Measurements from ENCODE around the gene PSTK.

Gene PSTK, protein sequence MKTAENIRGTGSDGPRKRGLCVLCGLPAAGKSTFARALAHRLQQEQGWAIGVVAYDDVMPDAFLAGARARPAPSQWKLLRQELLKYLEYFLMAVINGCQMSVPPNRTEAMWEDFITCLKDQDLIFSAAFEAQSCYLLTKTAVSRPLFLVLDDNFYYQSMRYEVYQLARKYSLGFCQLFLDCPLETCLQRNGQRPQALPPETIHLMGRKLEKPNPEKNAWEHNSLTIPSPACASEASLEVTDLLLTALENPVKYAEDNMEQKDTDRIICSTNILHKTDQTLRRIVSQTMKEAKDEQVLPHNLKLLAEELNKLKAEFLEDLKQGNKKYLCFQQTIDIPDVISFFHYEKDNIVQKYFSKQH

DNA sequence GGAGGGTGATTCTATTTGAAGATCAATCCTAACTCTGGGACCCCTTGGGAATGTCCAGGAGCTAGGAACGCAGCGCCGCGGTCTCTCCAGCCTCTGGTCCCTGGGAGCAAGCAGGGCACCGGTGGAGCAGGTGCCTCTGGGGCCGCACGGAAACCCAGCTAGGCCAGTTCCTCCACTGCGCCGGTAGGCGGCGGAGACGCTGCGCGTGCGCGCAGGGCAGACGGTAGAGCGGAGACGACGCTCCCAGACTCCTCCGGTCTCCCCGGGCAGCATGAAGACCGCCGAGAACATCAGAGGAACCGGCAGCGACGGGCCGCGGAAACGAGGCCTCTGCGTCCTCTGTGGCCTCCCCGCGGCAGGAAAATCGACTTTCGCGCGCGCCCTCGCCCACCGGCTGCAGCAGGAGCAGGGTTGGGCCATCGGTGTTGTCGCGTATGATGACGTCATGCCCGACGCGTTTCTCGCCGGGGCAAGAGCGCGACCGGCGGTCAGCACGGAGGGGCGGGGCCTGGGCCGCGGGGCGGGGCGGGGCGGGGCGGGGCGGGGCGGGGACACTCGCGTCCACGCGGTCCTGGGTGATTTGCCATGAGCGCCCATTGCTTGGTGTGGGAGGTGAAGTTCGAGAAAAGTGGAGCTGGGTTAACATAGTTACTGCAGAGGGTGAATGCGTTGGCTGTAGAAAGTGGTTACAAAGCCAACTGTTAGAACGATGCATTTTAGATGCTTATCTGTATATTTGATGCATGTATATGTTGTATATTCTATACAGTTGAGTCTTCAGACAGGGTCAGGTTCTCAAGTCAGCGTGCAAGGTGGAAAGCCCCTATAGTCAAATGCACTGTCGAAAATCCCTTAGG is at the start of gene PSTK:
TSS of gene PSTK (plus strand) at position 193 of the 857 bp plus-strand sequence. CDS start at position 272, 79 bp downstream.
- DNase-seq: peak; percentile 76

DNA sequence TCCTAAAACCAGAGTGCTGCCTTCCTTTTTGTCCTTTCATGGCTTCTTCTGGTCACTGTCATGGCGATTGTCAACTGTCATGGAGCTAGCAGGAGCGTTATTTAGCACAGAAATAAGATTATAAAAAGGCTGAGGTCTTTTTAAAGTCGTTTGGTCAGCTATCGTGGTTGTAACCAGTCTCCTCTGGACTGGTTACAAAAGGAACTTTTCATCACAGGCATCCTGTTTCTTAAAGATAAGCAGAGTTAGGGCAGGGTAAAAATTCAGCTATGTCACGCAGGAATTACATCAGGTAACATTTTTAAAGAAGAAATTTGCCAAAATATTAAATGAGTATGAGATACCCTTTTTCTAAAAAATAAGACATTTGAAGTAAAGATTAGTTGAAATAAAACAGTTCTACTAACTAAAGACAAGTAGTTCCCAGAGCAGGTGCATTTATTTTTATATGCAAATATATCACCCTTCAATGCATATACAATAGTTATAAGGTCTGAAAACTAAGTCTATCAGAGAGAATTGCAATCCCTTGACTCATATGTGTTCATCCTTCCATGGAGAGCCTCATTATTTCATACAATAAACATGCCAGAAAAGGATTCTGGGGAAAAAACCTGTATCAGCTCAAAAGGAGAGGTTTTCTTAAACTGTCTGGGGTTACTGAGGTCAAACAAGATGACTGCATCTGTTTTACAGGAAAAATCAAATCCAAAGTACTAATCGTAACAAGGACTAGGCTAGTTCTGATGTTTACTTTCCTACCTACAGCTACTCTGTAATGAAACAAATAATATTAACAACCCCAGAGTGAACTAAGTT is 48.9 kb upstream of the PSTK start:
- DNase-seq: no peak

DNA sequence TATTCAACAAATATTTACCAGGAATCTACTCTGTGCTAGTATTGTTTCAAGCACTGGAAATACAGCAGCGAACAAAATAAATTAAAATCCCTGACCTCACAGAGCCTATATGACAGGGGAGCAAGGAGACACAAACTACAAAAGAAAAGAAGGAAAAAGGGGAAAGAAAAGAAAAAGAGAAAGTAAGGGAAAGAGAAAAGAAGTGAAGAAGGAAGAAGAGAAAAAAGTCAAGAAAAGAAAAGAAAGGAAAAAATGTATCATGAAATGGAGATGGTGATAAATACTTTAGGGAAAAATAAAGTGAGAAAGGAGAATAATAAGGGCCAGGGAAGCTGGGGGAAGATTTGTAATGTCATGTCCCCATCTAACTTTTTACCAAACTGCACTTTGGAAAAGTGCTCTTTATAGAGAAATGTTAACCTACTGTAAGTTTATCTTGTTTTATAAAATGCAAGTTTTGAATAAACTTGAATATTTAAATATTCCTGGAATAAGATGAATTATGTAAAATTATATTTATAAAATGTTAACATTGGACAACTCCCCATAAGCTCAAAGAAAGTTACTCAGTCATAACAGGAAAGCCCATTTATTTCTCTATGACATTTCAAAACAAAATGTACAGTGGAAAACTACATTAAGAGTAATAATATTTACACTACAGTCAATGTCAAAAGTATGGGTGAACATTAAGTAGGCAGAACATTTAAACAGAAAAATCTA is 40.9 kb upstream of the PSTK start:
- no peak for DNase-seq

DNA sequence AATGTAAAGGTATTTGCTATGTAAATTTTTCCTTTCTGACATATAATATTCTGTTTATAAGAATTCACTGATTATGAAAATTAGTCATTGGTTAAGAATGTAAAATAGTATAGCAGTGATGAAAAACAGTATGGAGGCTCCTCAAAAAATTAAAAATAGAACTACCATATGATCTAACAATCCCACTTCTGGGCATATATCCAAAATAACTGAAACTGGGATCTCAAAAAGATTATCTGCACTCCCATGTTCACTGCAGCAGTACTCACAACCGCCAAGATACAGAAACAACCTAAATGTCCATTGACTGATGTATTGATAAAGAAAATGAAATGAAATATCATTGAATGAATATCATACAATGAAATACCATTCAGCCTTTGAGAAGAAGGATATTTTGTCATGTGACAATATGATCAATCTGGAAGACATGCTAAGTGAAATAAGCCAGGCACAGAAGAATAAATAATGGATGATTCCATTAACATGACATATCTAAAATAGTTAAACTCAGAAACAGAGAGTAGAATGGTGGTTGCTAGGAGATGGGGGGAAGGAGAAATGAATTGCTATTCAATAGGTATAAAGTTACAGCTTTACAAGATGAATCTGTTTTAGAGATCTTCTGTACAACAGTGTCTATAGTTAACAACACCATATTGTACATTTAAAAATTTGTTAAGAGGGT is 40.2 kb upstream of the PSTK start:
- no peak for DNase-seq

DNA sequence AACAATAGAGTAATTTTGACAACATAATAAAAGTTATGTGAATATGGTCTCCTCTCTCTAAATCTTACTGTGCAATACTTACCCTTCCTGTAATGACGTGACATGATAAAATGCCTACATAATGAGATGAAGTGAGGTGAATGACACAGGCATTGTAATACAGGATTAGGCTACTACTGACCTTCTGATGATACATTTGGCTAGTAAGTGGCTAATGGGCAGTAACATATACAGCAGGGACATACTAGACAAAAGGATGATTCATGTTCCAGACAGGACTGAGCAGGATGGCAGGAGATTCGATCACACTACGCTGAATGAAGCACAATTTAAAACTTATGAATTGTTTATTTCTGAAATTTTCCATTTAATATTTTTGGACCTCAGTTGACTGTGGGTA is 30.9 kb upstream of the PSTK start:
- DNase-seq: no peak

DNA sequence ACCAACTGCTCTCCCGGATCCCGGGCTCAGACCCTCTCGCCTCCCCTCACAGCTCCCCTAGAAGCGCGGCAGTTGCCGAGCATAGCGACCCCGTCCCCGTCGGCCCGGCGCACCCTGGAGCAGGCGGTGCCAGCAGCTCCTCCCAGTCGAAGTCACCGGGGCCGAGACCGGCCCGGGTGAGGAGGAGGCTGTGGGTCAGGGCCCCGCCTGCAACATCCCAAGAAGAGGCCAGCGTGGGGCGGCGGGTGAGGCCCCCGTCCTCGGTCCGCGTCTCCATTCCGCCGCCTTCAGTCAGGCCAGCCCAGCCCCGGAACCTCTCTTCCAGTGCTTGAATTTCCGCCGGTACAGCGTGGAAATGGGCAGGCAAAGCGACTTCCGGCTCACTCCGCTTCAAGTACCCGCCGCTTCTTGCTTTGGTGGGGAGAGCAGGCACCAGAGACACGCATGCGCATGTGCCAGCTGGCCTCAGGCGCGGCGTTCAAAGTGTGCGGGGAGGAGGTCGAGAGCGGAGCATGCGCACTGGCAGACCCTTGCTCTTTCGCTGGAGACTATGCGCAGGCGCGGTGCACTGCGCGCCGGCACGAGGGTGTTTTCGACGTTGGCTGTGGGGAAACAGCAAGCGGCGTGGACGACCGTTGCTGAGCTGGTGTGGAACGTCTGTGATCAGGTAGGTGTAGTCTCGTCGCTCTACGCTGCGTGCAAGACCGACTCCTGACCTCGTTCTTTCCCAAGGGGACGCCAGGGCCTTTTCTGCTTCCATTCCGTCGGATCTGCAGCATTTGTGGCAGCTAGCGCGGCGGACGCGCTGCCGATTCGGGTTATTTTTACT is 26.1 kb upstream of the PSTK start, which contains the start of gene C10orf88:
TSS of gene C10orf88 (minus strand) at position 326 of the 829 bp plus-strand sequence. CDS start at position 277, 49 bp downstream.
- peak; percentile 89 for DNase-seq

DNA sequence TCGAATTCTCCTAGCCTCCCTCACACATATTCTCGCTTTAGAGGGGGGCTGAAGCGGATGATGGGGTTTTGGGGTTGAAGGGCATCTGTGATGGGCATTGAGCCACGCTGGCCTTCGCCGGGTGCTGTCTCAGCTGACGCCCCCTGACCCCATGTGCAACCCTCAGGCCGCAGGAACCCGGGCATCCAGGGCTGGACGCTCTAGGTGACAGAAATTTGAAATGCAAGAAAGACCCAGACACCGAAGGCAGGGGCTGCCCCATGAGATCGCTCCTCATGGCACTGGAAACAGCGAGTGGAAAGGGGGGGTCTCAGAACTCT is 25.5 kb upstream of the PSTK start:
- no peak for DNase-seq

DNA sequence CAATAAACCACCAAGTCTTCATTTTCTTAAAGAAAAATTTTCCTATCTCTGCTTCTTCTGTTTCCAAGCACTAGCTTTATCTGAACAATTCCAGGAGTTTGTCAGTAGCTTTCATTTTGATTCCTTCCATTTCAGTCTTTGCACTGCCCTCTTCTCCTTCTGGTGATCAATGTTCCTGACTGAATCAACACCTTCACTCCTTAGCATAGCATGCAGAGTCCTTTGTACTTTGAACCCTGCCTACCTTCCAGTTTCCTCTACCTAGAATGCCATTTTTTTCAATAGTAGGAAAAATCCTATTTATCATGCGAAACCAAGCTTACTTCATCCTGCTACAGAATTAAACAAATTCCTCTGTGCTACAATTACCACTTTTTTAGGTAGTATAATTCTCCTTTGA is 24.3 kb upstream of the PSTK start:
- no peak for DNase-seq

DNA sequence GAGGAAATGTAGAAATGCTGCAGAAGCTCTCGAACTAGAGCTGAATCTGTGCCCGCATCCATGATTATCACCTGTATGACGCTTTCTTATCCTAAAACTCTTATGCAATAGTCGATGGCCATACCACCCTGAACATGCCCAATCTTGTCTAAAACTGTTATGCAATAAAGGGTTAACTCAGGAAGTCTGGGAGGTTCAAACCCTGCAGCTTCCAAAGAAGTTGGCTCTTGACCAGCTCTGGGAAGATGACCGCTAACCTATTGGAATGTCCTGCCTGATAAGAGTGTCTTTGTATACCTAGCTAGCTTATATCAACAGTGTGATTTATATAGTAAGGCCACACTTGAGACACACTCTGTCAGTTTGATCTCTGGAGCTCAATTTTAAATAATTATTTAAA is 22.7 kb upstream of the PSTK start:
- DNase-seq: no peak

DNA sequence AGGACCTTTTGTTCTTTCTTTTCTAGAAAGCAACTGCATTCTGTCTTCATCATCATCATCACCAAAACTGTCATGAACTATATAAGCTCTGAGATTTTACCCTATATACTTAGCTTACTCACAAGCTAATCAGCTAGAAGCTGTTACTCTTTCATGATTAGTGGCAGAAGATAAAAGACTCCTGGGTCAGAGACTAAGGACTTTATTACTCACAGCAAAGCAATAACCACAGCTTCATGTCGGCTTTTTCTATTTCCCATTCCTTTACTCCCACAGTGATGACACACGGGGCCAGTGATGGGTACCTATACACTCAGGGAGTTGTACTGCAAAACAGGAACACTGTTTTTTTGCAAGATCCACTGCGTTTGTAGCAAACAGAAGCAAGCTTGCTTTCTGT is 17.8 kb upstream of the PSTK start:
- DNase-seq: no peak

DNA sequence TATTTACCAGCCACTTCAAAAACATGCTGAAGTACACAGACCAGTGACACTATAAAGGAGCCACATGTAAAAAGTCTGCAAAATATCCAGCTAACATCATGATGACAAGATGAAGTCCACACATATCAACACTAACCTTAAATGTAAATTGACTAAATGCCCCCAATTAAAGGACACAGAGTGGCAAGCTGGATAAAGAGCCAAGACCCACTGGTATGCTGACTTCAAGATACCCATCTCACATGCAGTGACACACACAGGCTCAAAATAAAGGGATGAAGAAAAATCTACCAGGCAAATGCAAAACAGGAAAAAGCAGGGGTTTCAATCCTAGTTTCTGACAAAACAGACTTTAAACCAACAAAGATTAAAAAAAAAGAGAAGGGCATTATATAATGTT is 13.3 kb upstream of the PSTK start:
- DNase-seq: no peak

DNA sequence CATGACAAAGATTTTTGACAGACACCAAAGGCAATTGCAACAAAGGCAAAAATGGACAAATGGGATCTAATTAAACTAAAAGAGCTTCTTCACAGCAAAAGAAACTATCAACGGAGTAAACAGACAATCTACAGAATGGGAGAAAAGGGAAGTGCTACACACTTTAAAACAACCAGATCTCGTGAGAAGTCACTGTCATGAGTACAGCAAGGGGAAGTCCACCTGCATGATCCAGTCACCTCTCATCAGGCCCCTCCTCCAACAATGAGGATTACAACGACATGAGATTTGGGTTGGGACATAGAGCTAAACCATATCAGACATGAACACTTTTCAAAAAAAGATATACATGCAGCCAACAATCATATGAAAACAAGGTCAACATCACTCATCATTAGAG is 11.5 kb upstream of the PSTK start:
- no peak for DNase-seq

DNA sequence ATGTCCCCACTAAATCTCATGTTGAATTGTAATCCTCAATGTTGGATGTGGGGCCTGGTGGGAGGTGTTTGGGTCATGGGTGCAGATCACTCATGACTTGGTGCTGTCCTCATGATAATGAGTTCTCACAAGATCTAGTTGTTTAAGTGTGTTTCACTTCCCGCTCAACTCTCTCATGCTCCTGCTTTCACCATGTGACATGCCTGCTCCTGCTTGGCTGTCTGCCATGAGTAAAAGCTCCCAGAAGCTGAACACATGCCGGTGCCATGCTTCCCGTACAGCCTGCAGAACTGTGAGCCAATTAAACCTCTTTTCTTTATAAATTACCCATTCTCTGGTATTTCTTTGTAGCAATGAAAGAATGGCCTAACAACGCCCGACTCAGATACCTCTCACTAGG is 6.2 kb upstream of the PSTK start:
- no peak for DNase-seq

DNA sequence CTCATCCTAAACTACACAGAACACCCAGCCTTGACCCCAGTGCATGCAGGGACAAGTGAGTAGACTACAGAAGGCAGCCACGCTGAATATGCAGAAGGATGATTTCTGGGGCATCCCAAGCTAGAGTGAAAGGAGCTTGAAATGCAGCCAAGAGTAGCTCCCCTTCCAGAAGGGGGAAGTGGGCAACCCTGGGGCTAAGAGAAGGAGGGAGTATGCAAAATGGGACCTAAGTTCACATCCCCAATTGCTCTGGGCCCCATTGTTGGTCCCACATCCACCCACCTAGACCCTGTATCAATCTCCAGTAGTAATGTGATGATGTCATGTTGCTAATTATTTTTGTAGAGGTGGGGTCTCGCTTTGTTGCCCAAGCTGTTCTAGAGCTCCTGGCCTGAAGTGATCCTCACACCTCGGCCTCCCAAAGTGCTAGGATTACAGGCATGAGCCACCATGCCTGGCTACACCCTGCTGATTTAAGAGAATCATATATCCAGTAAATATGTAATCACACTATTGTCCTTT is 5.6 kb upstream of the PSTK start:
- DNase-seq: no peak

DNA sequence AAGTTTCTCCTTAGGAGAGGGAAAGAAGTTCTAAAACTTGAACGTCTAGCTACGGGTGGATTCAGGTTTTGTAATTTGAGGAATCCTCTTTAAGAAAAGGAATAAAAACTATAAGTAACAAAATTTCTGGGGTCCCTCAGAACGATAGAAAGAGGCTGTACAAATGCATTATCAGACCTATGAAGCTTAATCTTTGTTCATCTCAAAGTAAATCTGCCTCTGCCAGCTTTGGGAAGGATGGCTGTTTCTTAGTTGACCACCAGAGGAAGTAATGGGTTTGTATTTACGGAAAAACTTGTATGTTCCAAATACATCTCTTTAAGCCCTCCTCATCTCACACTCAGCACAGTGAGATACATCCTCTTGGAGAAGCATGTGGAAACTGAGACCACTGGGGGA is 864 bp downstream of the PSTK start:
- no peak for DNase-seq

DNA sequence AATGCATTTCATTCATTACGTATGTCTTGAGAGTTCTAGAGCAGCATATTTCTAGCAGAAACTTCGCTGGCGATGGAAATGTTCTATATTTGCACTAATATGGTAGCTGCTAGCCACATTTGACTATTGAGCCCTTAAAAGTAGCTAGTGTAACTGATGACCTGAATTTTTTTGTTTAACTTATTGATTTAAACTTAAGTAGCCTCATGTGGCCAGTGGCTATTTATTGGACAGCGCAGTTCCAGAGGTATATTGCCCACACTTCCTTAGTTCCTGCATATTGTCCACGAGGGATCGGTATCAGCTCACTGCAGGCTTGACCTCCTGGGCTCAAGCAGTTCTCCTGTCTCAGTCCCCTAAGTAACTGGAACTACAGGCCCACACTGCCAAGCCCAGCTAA is 3.7 kb downstream of the PSTK start:
- DNase-seq: no peak

DNA sequence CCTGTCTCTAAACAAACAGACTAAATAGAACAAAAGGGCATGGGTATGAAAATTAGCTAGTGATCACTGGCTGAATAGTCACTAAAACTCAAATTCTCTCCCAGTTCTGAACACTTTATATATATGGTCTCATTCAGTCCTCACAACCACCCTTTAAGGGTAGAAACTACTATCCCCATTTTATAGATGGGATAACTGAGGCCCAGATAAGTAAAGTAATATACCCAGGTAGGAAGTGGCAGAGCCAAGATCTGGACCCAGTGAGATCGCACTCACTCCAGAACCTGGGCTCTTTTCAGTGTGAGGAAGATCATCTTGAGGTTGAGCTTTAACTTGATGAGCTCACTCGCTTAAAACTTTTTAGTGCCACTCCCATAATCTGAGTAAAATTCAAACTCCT is 4.5 kb downstream of the PSTK start:
- DNase-seq: no peak

DNA sequence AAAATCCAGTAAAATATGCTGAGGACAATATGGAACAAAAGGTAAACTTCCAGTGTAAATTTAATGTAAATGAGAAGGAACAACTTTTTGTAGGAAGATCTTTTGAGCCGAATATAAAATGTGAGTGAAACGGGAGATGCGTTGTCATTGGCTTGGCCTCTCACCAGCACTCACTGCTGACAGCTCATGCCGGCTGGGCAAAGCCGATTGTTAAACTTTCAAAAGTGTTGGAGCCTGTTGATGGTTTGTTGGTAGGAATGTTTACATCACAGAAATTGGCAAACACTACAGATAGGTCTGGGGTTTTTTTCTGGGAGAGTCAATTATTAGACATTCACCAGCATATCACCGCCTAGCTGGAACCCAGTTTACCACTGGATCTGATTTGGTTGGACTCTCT is 6.1 kb downstream of the PSTK start:
- DNase-seq: no peak

DNA sequence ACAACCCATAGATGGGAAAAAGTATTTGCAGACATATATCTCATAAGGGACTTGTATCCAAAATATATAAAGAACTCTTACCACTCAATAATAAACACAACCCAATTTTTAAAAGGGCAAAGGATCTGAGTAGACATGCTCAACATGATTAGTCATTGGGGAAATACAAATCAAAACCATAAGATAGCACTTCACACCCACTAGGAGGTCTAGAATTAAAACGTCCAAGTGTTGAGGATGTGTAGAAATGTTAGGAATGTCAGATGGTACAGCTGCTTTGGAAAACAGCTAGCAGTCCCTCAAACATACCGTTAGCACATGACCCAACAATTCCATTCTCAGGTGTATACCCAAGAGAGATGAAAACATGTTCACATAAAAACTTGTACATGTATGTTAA is 8.3 kb downstream of the PSTK start:
- DNase-seq: no peak

DNA sequence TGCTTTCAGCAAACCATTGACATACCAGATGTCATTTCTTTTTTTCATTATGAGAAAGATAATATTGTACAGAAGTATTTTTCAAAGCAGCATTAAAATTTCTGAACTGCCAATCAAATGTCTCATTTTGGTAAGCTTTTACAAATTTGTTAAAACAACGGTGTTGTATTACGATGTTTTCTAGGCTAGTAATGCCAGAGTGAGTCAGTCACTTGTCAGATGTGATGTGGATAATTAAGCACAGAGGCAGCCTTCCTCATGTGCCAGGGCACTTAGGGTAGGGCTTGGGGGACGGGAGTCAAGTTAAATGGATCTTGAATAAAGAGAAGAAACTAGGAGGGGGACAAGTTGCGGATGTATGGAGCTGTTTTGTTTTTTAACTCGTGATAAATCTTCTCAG is 10.1 kb downstream of the PSTK start:
- no peak for DNase-seq

DNA sequence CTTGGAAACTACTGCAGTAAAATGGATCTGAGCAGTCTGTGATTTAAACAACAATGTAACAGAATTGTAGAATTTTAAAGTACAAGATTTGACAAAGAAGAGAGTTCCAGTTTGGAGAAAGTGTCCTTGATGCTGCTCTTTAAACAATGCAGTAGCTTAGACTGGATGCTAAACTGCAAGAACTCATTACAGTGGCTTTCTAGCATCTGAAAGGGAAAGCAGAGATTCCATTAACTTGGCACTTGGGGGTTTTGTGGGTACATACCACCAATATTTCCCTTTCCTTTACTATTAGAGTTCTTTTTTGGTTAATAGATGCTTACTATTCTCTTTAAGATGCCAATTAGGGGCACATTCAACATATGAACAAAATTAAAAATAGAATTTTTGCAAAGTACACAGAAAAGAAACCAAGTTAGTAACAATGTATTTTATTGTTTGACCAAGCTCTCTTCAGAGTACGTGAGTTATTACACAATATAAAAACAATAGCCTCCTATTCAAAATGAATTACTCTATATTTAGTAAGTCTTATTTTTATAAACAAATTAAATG is 11.9 kb downstream of the PSTK start:
- no peak for DNase-seq

Data from NCI-H1105 (cell line).